COLO829 (cell line): ENCODE results near the gene VWF.
"Not testable (repeated sequence)": the region's sequence is repeated elsewhere in the genome, so short reads cannot be mapped to it uniquely, and the experiment has no call there.

Experiments used
- DNase-seq: peaks from one replicate; pipeline ENCODE4 v3.0.0; 2012; ENCODE audit warnings: low spot score

Gene VWF

GRCh38 chr12:6124411-6125309 is at the start of gene VWF:
TSS of gene VWF (minus strand) at chr12:6124670. CDS start at chr12:6123196, 1,474 bp downstream.
- DNase-seq = no peak

- DNase-seq = no peak
These were observed 48.4 kb upstream of the VWF start for GRCh38 chr12:6172862-6173261.

DNA sequence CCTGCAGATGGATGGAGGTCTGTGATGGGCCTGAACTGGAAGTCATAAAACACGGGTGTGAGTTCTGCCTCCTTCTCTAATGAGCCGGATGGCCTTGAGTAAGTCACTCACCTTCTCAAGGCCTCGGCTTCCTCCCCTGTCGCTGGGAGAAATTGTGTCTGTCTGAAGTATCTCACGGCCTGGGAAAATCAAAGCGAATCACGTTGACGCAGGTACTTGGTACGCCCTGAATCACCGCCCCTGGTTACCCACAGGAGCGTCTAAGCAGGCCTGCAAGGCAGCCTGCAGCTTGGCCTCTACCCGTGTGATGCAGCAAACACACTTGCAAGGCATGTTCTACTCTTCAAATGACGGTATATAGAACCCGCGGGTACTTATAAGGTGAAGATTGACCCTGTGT is 47.6 kb upstream of the VWF start:
- DNase-seq = no peak

DNA sequence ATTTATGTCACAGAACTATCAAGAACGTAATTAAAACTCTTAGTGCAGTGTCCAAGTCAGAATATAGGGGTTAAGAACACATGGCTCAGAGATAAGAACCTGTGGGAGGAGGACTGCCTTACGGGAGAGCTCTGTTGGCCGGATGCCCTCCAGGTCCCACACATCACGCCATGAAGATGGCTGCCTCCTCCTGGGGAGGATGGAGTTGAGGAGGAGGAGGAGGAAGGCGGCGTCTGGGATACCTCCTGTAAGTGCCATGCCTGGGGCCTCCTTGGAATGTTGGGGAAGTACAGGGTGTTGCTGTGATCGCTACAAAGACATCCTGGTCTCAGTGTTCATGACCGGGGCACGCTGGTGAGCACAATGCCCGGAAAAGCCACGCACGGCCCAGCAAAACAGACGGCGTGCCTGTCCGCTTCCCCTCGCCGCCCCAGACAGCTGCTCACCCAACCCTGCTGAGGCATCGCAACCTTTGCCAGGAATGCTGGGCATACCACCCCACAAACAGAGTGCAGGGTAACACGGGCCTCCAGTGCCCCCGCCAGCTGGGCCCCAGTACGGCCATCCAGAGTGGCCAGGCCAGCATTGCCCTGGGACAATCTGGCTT is 47.0 kb upstream of the VWF start:
- no peak for DNase-seq

- peak; percentile 40 for DNase-seq
These were observed 43.1 kb upstream of the VWF start for GRCh38 chr12:6167327-6168280.

- no peak for DNase-seq
These were observed 42.3 kb upstream of the VWF start for GRCh38 chr12:6166808-6167207.

DNA sequence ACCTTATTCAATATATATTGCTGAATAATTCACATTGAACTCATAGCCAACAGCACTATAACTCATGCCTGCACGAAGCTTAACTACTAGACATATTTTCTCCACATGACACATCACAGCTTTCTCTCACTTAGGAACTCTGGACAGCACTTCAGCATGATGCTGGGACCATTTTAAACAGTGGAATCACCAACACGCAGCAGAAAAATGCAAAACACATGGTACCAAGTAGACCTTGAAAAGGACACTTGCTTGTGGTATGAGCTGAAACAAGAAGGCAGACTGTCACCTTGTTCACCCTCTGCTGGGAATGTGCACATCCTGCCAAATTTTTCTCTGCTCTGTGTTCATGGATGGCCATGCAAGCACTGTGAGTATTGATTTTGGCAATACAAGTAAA is 40.9 kb upstream of the VWF start:
- DNase-seq = no peak

DNA sequence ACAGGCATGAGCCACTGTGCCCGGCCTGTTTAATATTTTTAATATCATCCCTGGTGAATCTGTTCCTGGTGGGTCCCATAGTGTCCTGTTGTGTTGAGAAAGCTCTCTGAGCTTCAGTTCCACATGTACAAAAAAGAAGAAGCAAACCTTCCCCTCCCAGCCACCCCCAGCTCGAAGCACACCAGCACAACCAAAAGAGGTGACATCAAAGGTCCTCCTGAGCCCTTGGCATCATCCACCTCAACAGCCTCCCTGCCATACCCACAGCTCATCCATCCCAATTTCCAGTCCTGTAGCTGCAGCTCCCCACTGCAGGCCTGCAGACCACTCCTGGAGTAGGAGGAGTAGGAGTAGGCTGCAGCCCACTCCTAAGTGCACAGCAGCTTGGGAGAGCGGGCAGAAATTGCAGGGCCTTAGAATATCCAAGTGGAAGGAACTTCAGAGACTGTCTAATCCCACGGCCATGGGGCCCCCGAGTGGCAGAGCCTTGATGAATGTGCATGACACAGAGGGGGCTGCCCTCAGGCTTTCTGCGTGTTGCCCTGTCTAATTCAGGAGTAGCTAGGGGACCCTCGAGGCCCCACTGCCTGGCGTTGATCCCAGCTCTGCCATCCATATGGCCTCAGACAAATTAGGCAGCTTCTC is 39.1 kb upstream of the VWF start:
- DNase-seq = no peak

GRCh38 chr12:6161124-6161882 is 36.8 kb upstream of the VWF start:
- DNase-seq = no peak

- not testable (repeated sequence) for DNase-seq
These were observed 35.7 kb upstream of the VWF start for GRCh38 chr12:6160049-6160649.

- DNase-seq = not testable (repeated sequence)
These were observed 34.9 kb upstream of the VWF start for GRCh38 chr12:6159166-6160011.

DNA sequence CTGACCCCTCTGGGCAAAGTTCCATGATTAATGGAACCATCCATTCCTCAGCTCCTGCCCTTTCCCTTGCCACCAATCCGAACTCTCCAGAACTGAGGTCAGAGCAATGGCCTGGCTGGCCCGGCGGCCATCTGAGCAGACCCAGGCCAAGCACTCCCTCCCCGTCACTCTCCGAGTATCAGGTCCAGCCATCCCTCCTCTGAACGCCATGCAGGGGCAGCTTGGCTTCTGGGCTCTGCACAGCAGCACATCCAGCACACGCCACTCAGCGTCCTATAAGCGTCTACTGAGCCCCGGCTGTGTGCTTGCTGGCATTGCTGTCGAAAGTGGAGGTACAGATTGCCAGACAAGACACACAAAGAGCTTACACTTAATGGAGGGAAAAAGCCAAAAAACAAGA is 34.3 kb upstream of the VWF start:
- no peak for DNase-seq

DNA sequence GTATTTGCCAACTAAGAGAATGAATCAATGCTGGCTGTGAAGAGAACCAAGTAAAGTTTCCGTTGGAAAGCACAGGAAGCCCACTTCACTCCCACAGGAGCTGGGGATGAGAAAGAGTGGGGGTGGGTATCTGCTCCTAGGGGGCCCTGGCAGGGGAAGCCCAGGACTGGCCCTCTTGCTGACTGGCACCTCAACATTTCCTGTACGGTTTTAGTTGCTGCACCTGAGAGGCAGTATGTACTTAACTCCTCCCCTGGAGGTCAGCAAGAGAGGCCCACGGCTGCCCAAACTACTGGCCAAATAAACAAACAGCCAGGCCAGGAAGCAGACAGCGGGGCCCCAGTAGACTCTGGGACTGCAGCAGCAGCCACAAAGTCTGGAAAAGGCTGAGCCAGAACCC is 33.8 kb upstream of the VWF start:
- no peak for DNase-seq

GRCh38 chr12:6157482-6157881 is 33.0 kb upstream of the VWF start:
- no peak for DNase-seq

- no peak for DNase-seq
These were observed 30.4 kb upstream of the VWF start for GRCh38 chr12:6154730-6155459.

- not testable (repeated sequence) for DNase-seq
These were observed 24.3 kb upstream of the VWF start for GRCh38 chr12:6148722-6149121.

- DNase-seq = no peak
These were observed 23.6 kb upstream of the VWF start for GRCh38 chr12:6148061-6148460.

GRCh38 chr12:6146951-6147350 is 22.5 kb upstream of the VWF start:
- DNase-seq = no peak

- no peak for DNase-seq
These were observed 22.0 kb upstream of the VWF start for GRCh38 chr12:6146509-6146908.
